Panc1 (cell line): ENCODE results near the gene SCRN2.

Experiments used
- CTCF ChIP-seq: fragments of 450-650 bp; IDR thresholded peaks from 2 replicates; pipeline ENCODE4 v1.5.1; 2017; ENCODE audit warnings: mild to moderate bottlenecking
- POLR2AphosphoS5 ChIP-seq: IDR thresholded peaks from 2 replicates; pipeline ENCODE4 v1.6.1; 2012; ENCODE audit warnings: mild to moderate bottlenecking, low read depth, low read length, moderate library complexity
- REST ChIP-seq, 2 experiments: IDR thresholded peaks; 2 replicates each; pipeline ENCODE4 v1.6.1; 2011 to 2012; ENCODE audit warnings: low read depth in 2 of 2, control low read depth in 1 of 2, low read length in 1 of 2, mild to moderate bottlenecking in 1 of 2, moderate library complexity in 1 of 2; ENCODE audit not compliant: insufficient read depth in 1 of 2
- SIN3A ChIP-seq: IDR thresholded peaks from 2 replicates; pipeline ENCODE4 v1.6.1; 2012; ENCODE audit warnings: low read depth, mild to moderate bottlenecking, low read length, moderate library complexity, borderline replicate concordance; ENCODE audit not compliant: insufficient read depth
- TCF7L2 ChIP-seq: IDR thresholded peaks from 2 replicates; pipeline ENCODE4 v1.6.1; 2011; ENCODE audit warnings: mild to moderate bottlenecking, low read depth, low read length, inconsistent platforms

- TF ChIP-seq CTCF, result no peak
- TF ChIP-seq SIN3A, result no peak
- TF ChIP-seq POLR2AphosphoS5, result no peak
- no peak for TF ChIP-seq TCF7L2
- TF ChIP-seq REST (IDR thresholded peaks at IDR 0.05; ENCODE audit: insufficient read depth in 1 of 2, low read depth in 2 of 2, low read length in 1 of 2), result no peak
Measured at GRCh38 chr17:47791025-47791424, 50.0 kb downstream of the SCRN2 start.
